ENCODE measurements around the gene PIK3C2B.

GRCh38 chr1:204483791-204484190 lies 10.8 kb downstream of the PIK3C2B start:
- TF ChIP-seq CTCF (IDR thresholded peaks at IDR 0.05) (no peak), POLR2A (IDR thresholded peaks at IDR 0.05) (no peak), EP300 (IDR thresholded peaks at IDR 0.05; ENCODE audit: low read depth) (no peak)

Measured in transverse colon (tissue), 3 donors.